Peyer's patch (tissue), 4 donors: ENCODE measurements around the gene TMEM9. TPM values are rescaled to one million over a fixed set of nuclear protein-coding genes. Genes with fewer than 3 reads are reported as not detected.

ENCODE experiments used
- DNase-seq, 3 donors: peaks; one replicate each; pipeline ENCODE4 v3.0.0-alpha.2; 2017 to 2019
- H3K27ac ChIP-seq, 4 donors: fragments of 200-600 bp; sonication (generic); one replicate each; pipeline ENCODE4 v1.5.1; 2016 to 2019
- H3K27me3 ChIP-seq, 2 donors: fragments of 200-600 bp; sonication (generic); one replicate each; pipeline ENCODE4 v1.5.1; 2019
- H3K36me3 ChIP-seq, 3 donors: fragments of 200-600 bp; sonication (generic); one replicate each; pipeline ENCODE4 v1.5.1; 2016 to 2019
- H3K4me1 ChIP-seq, 4 donors: fragments of 200-600 bp; sonication (generic); one replicate each; pipeline ENCODE4 v1.5.1; 2016 to 2019
- H3K4me3 ChIP-seq, 4 donors: fragments of 200-600 bp; sonication (generic); 1 replicate in 3 of 4; 2 replicates in 1 of 4; pipeline ENCODE4 v1.5.1; 2016 to 2019; ENCODE audit warnings: mild to moderate bottlenecking in 1 of 4
- H3K9me3 ChIP-seq, 4 donors: fragments of 200-600 bp; sonication (generic); one replicate each; pipeline ENCODE4 v1.5.1; 2016 to 2019; ENCODE audit warnings: mild to moderate bottlenecking in 1 of 4
- CTCF ChIP-seq, 6 experiments: fragments of 450-650 bp in 4 of 6; fragments of 200-600 bp in 2 of 6; sonication (generic) in 1 of 6; IDR thresholded peaks; one replicate each; pipeline ENCODE4 v1.5.1; 2017 to 2019; ENCODE audit warnings: antibody characterized with exemption in 6 of 6, mild to moderate bottlenecking in 3 of 6, moderate library complexity in 1 of 6
- POLR2A ChIP-seq, 2 donors: fragments of 450-650 bp; IDR thresholded peaks; one replicate each; pipeline ENCODE4 v1.5.1; 2017; ENCODE audit warnings: antibody characterized with exemption in 2 of 2, mild to moderate bottlenecking in 2 of 2, moderate library complexity in 2 of 2
- total RNA-seq, 4 donors: library from RNA; depleted of rRNA; stranded (reverse); fragments of >200 nt; gene quantifications; one replicate each; pipeline ENCODE4 v1.1.0, GENCODE V29; 2016

The TMEM9 gene
- total RNA-seq, 4 donors from 2014 or later = 20.6 to 32.3 (median 27.1) TPM

- Histone ChIP-seq H3K36me3 (no peaks in the 10 kb centered on the region), H3K27me3 (no peaks in the 10 kb centered on the region), H3K27ac (no peak overlapping the region), H3K4me1 (peaks cover 0 to 6% (median 0%) of the 10 kb centered on the region in 4 donors), H3K9me3 (no peaks in the 10 kb centered on the region), H3K4me3 (no peak overlapping the region)
- TF ChIP-seq POLR2A (IDR thresholded peaks at IDR 0.05) = no peak
- no peak for TF ChIP-seq CTCF (IDR thresholded peaks at IDR 0.05)
- DNase-seq = no peak
Measured at GRCh38 chr1:201116091-201116490, 38.2 kb downstream of the TMEM9 start.

GRCh38 chr1:201115390-201115937 lies 38.8 kb downstream of the TMEM9 start:
- Histone ChIP-seq H3K4me3 (peak overlapping the region in 2 of 4 donors; percentile 52 to 64), H3K36me3 (no peaks in the 10 kb centered on the region), H3K9me3 (no peaks in the 10 kb centered on the region), H3K27ac (no peak overlapping the region), H3K27me3 (no peaks in the 10 kb centered on the region), H3K4me1 (peaks cover 0 to 6% (median 0%) of the 10 kb centered on the region in 4 donors)
- TF ChIP-seq CTCF (IDR thresholded peaks at IDR 0.05) (no peak), POLR2A (IDR thresholded peaks at IDR 0.05) (no peak)
- no peak for DNase-seq

- DNase-seq = peak; percentile 75 to 93 (median 93)
- TF ChIP-seq CTCF (IDR thresholded peaks at IDR 0.05) = peak; percentile 53 to 91 (median 84)
- TF ChIP-seq POLR2A (IDR thresholded peaks at IDR 0.05) = peak; percentile 48 to 68
Measured at GRCh38 chr1:201114245-201115131, 39.8 kb downstream of the TMEM9 start.

GRCh38 chr1:201113451-201114244 lies 40.6 kb downstream of the TMEM9 start:
- no peaks in the 10 kb centered on the region for H3K27me3 ChIP-seq
- H3K4me3 ChIP-seq = peak overlapping the region in 3 of 4 donors; percentile 52 to 84 (median 64)
- peak overlapping the region in 1 of 4 donors; percentile 55 for H3K27ac ChIP-seq

More at GRCh38 chr1:201114245-201115131, 39.8 kb downstream of the TMEM9 start:
- Histone ChIP-seq H3K27ac (peak overlapping the region in 3 of 4 donors; percentile 26 to 60 (median 55)), H3K36me3 (no peaks in the 10 kb centered on the region), H3K4me3 (peak overlapping the region; percentile 42 to 84 (median 58)), H3K9me3 (no peaks in the 10 kb centered on the region), H3K27me3 (no peaks in the 10 kb centered on the region), H3K4me1 (peaks cover 0 to 6% (median 0%) of the 10 kb centered on the region in 4 donors)

More at GRCh38 chr1:201113451-201114244, 40.6 kb downstream of the TMEM9 start:
- Histone ChIP-seq H3K9me3 (no peaks in the 10 kb centered on the region), H3K4me1 (peaks cover 0 to 6% (median 0%) of the 10 kb centered on the region in 4 donors), H3K36me3 (no peaks in the 10 kb centered on the region)
- TF ChIP-seq POLR2A (IDR thresholded peaks at IDR 0.05) (no peak), CTCF (IDR thresholded peaks at IDR 0.05) (no peak)
- DNase-seq = no peak
